ENCODE results near the gene CTIF.
"Not testable (repeated sequence)": the region's sequence is repeated elsewhere in the genome, so short reads cannot be mapped to it uniquely, and the experiment has no call there.

Gene CTIF

DNA sequence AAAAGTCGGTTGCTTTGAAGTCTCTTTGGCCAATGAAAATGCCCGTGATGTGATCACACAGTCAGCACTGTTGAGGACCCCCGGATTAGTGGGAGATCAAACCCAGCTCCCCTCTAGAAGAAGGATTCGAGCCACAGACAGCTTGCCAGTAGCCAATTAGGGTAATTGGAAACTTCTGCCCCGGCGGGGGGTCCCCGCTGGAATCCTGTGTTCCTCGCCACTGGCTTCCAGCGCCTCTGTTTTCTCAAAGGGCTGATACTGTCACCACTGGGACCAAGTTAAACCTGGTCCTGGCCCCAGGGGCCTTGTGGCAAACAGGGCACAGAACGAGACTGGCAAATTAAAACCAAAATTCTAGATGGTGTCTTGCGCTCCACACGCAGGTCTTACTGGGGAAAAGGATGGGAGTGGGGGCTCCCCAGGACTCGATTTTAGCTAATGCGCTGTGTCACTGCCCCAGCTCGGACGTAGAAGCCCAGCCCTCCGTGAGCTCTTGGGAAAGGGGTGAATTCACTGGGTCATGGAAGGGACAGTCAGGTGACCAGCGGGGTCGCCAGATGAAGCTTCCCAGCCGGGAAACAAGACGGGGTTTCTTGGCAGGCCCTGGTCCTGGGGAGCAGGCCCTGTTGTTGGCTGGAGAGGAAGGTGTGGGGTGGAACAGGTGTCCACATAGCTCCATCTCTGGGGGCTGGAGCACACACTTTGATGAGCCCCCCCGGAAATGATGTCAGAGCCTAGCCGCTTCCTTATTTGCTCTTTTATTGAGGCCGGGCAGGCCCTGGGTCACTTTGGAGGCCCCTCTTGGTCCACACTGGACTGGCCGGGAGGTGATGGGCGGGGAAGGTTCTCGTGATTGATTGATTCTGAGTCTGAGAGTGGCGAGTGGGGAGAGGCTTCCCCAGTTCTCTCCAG lies 321.7 kb downstream of the CTIF start:
- DNase-seq, result no peak

DNA sequence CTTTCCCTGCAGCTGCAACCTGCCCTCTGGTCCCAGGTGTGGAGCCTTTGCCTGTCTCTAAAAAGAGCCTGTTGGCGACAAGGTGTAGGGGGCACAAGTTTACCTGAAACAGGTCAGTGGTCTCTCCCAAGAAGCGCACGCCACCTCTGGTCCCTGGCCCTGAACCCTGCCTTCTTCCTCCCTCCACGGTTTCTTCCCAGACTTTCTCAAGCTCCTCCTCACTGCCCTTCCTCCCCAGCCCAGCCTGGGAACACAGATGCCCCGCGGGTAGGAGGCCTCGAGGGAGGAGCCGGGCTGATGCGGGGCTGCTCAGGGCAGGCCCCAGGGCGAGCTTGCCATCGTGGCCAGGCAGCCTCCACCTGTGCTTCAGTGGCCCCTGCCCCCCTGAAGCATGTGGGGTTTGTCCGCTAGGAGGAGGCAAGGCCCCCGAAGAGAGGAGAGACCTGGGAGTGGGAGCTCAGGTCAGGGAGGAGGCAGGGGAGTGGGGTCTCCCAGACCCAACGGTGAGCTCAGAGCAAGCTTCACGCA lies 322.4 kb downstream of the CTIF start:
- no peak for DNase-seq

DNA sequence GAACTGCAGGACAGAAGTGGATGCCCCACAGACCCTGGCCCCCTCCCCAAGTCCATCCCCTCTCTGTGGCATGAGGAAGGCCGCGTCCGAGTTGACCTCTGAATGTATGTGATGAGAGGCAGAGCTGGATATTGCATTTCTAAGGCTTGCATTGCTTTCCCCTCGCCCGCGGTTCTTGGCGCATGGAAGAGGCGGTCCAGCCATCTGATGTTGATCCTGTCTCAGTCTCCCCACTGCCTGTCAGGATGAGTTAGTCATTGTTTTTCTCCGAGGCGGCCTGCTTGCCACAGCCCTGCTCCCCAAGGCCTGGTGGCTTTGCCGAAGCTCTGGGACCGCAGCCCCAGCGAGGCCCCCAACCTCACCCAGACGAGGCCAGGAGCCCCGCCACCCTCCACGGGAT lies 323.3 kb downstream of the CTIF start:
- no peak for DNase-seq

DNA sequence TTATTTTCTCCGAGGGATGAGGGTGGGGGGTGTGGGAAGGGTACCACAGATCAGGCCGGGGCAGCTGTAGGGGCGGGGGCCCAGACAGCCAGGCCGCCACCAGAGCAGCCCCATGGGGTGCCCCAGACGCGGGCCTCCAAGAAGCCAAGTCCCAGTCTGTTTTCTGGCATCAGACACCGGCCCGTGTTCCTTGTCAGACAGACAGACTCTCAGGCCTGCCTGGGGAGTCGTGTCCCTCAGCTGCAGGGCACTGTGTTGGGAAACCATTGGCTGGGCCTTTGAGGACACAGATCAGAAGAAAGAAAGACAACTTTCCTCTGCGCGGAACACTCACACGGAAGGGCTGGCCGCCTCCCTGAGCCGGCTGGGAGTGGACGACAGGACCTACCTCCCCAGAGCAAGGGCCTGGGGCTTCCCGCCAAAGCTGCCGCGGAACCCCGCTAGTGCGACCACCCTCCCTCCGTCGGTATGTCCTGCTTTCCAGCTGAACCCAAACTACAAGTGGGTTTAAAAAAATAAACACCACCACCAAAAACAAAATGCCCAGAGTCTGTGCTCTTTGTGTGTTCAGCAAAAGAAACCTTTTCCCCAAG lies 323.9 kb downstream of the CTIF start:
- DNase-seq, result no peak

- DNase-seq, result no peak
Observed at GRCh38 chr18:48863432-48864065, 324.7 kb downstream of the CTIF start.

DNA sequence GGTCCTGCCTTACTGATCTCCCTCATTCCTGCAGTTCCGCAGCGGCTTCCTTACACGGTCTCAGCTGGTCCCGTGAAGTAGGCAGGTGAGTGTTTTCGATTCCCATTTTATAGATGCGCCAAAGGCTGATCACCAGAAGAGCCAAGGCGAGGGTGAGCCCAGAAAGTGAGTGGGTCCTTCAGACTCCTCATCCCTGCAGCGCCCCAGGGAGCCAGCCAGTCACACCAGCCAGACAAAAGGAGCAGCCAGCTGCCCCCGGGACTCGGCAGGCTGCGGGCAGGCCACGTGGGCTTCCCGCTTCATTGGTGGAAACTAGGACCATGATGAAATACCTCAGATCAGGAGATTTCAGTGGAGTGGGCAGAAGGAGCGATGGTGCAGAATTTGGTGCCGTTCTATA lies 326.0 kb downstream of the CTIF start:
- no peak for DNase-seq

GRCh38 chr18:48866028-48866733 lies 327.4 kb downstream of the CTIF start:
- DNase-seq, result peak; percentile 69

GRCh38 chr18:48866856-48867255 lies 328.0 kb downstream of the CTIF start:
- DNase-seq, result no peak

DNA sequence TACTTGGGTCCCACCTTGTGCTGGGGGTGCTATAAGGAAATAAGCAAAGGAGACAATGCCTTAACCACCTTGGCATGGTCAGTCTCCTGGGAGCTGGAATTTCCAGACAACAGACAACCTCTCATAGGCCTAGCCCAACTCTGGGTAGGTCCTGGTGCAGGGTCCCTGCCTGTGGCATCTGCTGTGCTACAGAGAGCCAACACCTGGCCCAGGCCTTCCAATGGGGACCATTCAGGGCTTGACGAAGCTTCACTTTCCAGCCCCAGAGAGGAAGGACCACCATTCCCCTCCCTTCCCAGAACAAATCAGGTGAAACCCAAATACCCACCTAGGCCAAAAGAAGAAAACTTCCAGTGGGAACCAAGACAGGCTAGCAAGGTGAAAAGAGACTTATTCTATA lies 329.1 kb downstream of the CTIF start:
- no peak for DNase-seq

DNA sequence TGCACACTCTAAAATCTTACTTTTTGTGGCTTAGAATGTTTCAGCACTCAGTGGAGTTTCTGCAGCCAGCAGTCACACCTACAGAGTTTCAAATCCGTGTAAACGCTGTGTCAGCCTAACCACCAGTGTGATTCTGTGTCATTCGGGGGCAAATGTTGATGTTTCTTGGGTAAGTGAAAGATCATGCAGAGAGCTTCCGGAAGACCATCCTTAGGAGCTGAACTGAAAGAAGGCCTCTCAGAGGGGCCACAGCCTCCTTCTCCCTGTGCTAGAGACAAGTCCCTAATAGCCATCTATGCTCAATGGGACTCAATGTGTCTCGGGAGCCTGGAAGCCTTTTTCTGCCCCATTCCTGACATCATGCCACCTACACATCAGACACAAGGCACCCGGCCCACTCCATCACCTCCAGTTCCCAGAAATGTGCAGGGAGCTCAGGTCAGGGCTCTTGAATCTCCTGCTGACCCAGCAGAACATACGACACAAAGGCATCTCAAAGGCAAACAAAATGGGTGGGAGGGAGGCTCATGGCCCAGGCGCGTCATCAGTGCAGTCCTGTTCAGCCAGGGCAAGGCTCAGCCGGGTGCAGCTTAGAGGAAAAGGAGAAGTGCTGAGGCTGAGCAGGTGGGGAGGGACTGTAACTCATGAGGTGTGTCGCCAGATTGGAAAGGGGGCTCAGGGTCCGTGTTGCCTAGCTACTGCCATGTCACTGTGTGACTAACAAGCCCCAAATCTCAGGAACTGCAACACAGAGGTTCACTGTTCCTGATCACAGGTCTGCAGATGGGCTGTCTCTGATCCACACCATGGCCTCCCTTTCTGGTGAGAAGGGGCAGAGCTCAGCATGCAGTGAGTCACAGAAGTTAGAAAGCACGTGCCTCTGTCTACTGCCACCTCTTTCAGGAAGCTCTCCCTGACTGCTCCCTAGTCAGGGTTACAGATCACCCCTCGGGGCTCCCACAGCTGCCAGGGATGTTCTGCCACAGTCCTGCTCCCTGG lies 329.9 kb downstream of the CTIF start:
- DNase-seq, result no peak

- DNase-seq, result no peak
Observed at GRCh38 chr18:48869591-48869990, 330.8 kb downstream of the CTIF start.

GRCh38 chr18:48870926-48871325 lies 332.1 kb downstream of the CTIF start:
- not testable (repeated sequence) for DNase-seq

DNA sequence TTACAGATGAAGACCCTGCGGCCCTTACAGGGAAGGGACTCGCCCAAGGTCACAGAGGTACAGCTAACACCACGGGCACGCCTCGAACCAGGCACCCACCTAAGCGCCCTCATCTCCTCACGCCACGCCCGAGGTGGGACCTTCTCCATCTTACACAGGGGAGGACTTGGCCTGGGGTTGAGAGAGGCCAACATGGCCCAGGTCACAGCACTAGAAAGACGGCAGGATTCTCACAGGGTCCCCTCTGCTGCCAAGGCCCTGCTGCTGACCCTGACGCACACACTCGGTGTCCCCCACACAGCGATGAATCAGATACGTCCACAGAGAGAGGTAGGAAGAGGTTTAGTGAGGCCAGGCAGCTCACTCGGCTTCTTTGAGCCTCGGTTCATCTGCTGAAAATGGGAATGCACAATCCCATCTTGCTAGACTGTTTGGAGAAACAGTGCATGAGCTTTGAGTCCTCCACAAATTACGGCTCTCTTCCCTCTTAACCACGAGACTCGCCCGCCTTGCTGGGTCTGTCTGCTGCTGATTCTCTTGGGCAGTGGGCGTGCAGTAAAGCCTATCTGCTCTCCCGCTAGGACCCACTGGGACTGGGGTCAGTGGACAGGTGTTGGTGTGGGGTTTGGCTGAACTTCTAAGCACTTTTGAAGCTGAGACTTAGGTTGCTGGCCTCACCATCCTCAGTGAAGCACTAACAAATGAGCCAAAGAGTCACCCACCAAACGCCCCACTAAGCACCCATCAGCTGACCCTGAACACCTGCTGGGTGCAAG lies 332.7 kb downstream of the CTIF start:
- DNase-seq, result no peak

- no peak for DNase-seq
Observed at GRCh38 chr18:48872234-48873145, 333.7 kb downstream of the CTIF start.

DNA sequence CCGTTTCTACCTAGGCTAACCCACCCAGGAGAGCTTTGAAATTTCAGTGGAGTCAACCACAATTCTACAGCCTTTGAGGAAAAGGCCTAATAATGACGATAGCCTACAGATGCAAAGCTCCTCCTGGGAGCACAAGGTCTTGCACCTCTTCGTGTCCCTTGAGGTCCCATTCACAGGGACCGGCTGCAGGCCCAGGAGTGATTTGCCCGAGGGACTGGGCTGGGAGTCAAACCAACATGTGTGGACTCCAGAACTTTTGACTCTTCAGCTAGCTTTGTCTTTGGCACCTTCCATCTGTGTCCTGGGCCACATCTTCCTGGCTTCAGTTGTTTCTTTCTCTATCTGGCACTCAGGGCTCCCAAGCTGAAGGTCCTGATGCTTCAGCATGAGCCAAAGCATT lies 335.4 kb downstream of the CTIF start:
- DNase-seq, result no peak

GRCh38 chr18:48874701-48875162 lies 335.9 kb downstream of the CTIF start:
- DNase-seq, result no peak

- DNase-seq, result no peak
Observed at GRCh38 chr18:48875314-48875941, 336.6 kb downstream of the CTIF start.

DNA sequence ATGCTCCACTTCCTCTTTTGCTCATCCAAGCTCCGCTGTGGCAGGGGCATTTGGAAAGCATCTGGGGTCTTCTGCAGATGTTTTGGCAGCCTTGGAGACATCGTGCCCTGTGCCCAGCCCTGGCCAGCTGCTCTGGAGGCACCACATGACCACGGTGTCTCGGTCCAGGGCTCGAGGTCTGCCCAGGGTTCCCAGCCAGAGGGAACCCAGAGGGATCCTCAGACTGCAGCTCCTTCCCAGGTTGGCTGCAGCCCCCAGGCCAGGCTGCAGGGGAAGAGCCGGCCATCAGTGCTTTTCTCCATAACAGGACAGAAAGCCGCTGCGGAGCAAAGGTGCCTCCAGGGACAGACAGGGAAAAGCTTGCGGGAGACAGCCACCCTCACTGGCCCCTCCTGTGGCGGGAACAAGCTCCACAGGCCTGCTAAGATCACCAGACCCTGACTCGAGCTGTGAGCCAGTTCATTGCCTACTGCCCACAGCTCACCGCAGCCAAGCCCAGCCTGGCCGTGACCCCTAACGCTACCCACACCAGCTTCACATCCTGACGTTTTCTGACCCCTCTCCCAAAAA lies 337.2 kb downstream of the CTIF start:
- no peak for DNase-seq

- no peak for DNase-seq
Observed at GRCh38 chr18:48876590-48876989, 337.8 kb downstream of the CTIF start.

All from NCI-H2029 treated with DMSO at 0.1 percent for 48 hours (cell line).